ENCODE data around the gene TPST2. TPM values are rescaled to one million over a fixed set of nuclear protein-coding genes. Genes with fewer than 3 reads are reported as not detected.
"Not testable (repeated sequence)": the region's sequence is repeated elsewhere in the genome, so short reads cannot be mapped to it uniquely, and the experiment has no call there.

TPST2 gene
- total RNA-seq, 1 donor from 2014 or later = 30.0 TPM

- peaks cover 22% of the 10 kb centered on the region for H3K4me1 Mint-ChIP-seq
- intact Hi-C loops (cut with micrococcal nuclease) = no loop called here
- H3K36me3 Mint-ChIP-seq (ENCODE audit: low read depth) = no peaks in the 10 kb centered on the region
- H3K27me3 Mint-ChIP-seq = peaks cover 15% of the 10 kb centered on the region
- no peak for DNase-seq
- no peaks in the 10 kb centered on the region for H3K9me3 Mint-ChIP-seq
- no peak within 1 kb of the TSS for H3K4me3 Mint-ChIP-seq
- no peak within 1 kb of the TSS for H3K27ac Mint-ChIP-seq
Observed at GRCh38 chr22:26617271-26618199, 27.6 kb upstream of the TPST2 start, which contains the start of gene CRYBB1. Gene CRYBB1 (minus strand): TSS chr22:26618027. CDS start chr22:26616319, 1,708 bp downstream.

GRCh38 chr22:26616650-26617049, 26.7 kb upstream of the TPST2 start:
- DNase-seq = no peak
- Mint-ChIP-seq H3K27ac (no peak overlapping the region), H3K27me3 (peaks cover 12% of the 10 kb centered on the region), H3K4me1 (peaks cover 22% of the 10 kb centered on the region), H3K36me3 (ENCODE audit: low read depth) (no peaks in the 10 kb centered on the region), H3K4me3 (no peak overlapping the region), H3K9me3 (no peaks in the 10 kb centered on the region)
- intact Hi-C loops (cut with micrococcal nuclease) = no loop called here

GRCh38 chr22:26615830-26616435, 26.0 kb upstream of the TPST2 start:
- no peak overlapping the region for H3K27ac Mint-ChIP-seq
- H3K27me3 Mint-ChIP-seq = peaks cover 12% of the 10 kb centered on the region
- H3K4me3 Mint-ChIP-seq = no peak overlapping the region
- no peaks in the 10 kb centered on the region for H3K36me3 Mint-ChIP-seq (ENCODE audit: low read depth)
- DNase-seq = no peak
- H3K4me1 Mint-ChIP-seq = peaks cover 22% of the 10 kb centered on the region
- intact Hi-C loops (cut with micrococcal nuclease) = no loop called here
- no peaks in the 10 kb centered on the region for H3K9me3 Mint-ChIP-seq

- Mint-ChIP-seq H3K27me3 (peaks cover 12% of the 10 kb centered on the region), H3K4me1 (peaks cover 29% of the 10 kb centered on the region), H3K9me3 (no peaks in the 10 kb centered on the region), H3K36me3 (ENCODE audit: low read depth) (no peaks in the 10 kb centered on the region), H3K27ac (no peak overlapping the region), H3K4me3 (no peak overlapping the region)
- intact Hi-C loops (cut with micrococcal nuclease) = no loop called here
- DNase-seq = no peak
Observed at GRCh38 chr22:26615149-26615548, 25.2 kb upstream of the TPST2 start.

- no peak overlapping the region for H3K4me3 Mint-ChIP-seq
- no peaks in the 10 kb centered on the region for H3K36me3 Mint-ChIP-seq (ENCODE audit: low read depth)
- DNase-seq = no peak
- no peak overlapping the region for H3K27ac Mint-ChIP-seq
- intact Hi-C loops (cut with micrococcal nuclease) = no loop called here
- H3K9me3 Mint-ChIP-seq = peaks cover 3% of the 10 kb centered on the region
- peaks cover 14% of the 10 kb centered on the region for H3K27me3 Mint-ChIP-seq
- H3K4me1 Mint-ChIP-seq = peaks cover 35% of the 10 kb centered on the region
Observed at GRCh38 chr22:26614322-26614721, 24.4 kb upstream of the TPST2 start.

- H3K27me3 Mint-ChIP-seq = peaks cover 18% of the 10 kb centered on the region
- H3K4me3 Mint-ChIP-seq; H3K27ac Mint-ChIP-seq; H3K36me3 Mint-ChIP-seq (ENCODE audit: low read depth); DNase-seq; H3K9me3 Mint-ChIP-seq; intact Hi-C loops (cut with micrococcal nuclease): not testable (repeated sequence)
- peaks cover 37% of the 10 kb centered on the region for H3K4me1 Mint-ChIP-seq
Observed at GRCh38 chr22:26613753-26614152, 23.8 kb upstream of the TPST2 start.

- intact Hi-C loops (cut with micrococcal nuclease) = no loop called here
- Mint-ChIP-seq H3K27ac (no peak overlapping the region), H3K4me1 (peaks cover 35% of the 10 kb centered on the region), H3K27me3 (peaks cover 20% of the 10 kb centered on the region), H3K4me3 (no peak overlapping the region), H3K36me3 (ENCODE audit: low read depth) (no peaks in the 10 kb centered on the region), H3K9me3 (peaks cover 6% of the 10 kb centered on the region)
- no peak for DNase-seq
Observed at GRCh38 chr22:26612652-26613051, 22.7 kb upstream of the TPST2 start.

GRCh38 chr22:26610996-26611395, 21.1 kb upstream of the TPST2 start:
- Mint-ChIP-seq H3K36me3 (ENCODE audit: low read depth) (no peaks in the 10 kb centered on the region), H3K27ac (no peak overlapping the region), H3K4me1 (peaks cover 30% of the 10 kb centered on the region), H3K27me3 (peaks cover 20% of the 10 kb centered on the region), H3K9me3 (peaks cover 6% of the 10 kb centered on the region), H3K4me3 (no peak overlapping the region)
- intact Hi-C loops (cut with micrococcal nuclease) = loop anchor here (1.0 kb wide), 1 partner anchor 32 kb away; no protein-coding TSS in a partner anchor
- no peak for DNase-seq

GRCh38 chr22:26610072-26610958, 20.4 kb upstream of the TPST2 start:
- Mint-ChIP-seq H3K36me3 (ENCODE audit: low read depth) (no peaks in the 10 kb centered on the region), H3K4me3 (peak overlapping the region; percentile 33), H3K9me3 (peaks cover 6% of the 10 kb centered on the region), H3K4me1 (peaks cover 30% of the 10 kb centered on the region), H3K27ac (peak overlapping the region; percentile 80), H3K27me3 (peaks cover 20% of the 10 kb centered on the region)
- DNase-seq = peak; percentile 86
- intact Hi-C loops (cut with micrococcal nuclease) = loop anchor here (1.0 kb wide), 1 partner anchor 33 kb away; no protein-coding TSS in a partner anchor

GRCh38 chr22:26609287-26609686, 19.4 kb upstream of the TPST2 start:
- no peak overlapping the region for H3K4me3 Mint-ChIP-seq
- H3K27me3 Mint-ChIP-seq = peaks cover 19% of the 10 kb centered on the region
- H3K4me1 Mint-ChIP-seq = peaks cover 27% of the 10 kb centered on the region
- peaks cover 6% of the 10 kb centered on the region for H3K9me3 Mint-ChIP-seq
- H3K27ac Mint-ChIP-seq = peak overlapping the region; percentile 7
- no peak for DNase-seq
- H3K36me3 Mint-ChIP-seq (ENCODE audit: low read depth) = no peaks in the 10 kb centered on the region
- intact Hi-C loops (cut with micrococcal nuclease) = no loop called here

GRCh38 chr22:26608129-26608528, 18.2 kb upstream of the TPST2 start:
- intact Hi-C loops (cut with micrococcal nuclease) = no loop called here
- peaks cover 28% of the 10 kb centered on the region for H3K4me1 Mint-ChIP-seq
- H3K36me3 Mint-ChIP-seq (ENCODE audit: low read depth) = no peaks in the 10 kb centered on the region
- DNase-seq = no peak
- H3K27me3 Mint-ChIP-seq = peaks cover 15% of the 10 kb centered on the region
- H3K9me3 Mint-ChIP-seq = peaks cover 6% of the 10 kb centered on the region
- no peak overlapping the region for H3K4me3 Mint-ChIP-seq
- no peak overlapping the region for H3K27ac Mint-ChIP-seq

GRCh38 chr22:26606611-26607010, 16.7 kb upstream of the TPST2 start:
- Mint-ChIP-seq H3K9me3 (peaks cover 6% of the 10 kb centered on the region), H3K27ac (no peak overlapping the region), H3K4me3 (no peak overlapping the region), H3K27me3 (peaks cover 8% of the 10 kb centered on the region), H3K36me3 (ENCODE audit: low read depth) (no peaks in the 10 kb centered on the region), H3K4me1 (peaks cover 23% of the 10 kb centered on the region)
- no peak for DNase-seq
- intact Hi-C loops (cut with micrococcal nuclease) = no loop called here

- intact Hi-C loops (cut with micrococcal nuclease) = no loop called here
- DNase-seq = no peak
- Mint-ChIP-seq H3K4me1 (peaks cover 10% of the 10 kb centered on the region), H3K4me3 (no peak overlapping the region), H3K27me3 (peaks cover 6% of the 10 kb centered on the region), H3K36me3 (ENCODE audit: low read depth) (no peaks in the 10 kb centered on the region), H3K9me3 (peaks cover 4% of the 10 kb centered on the region), H3K27ac (no peak overlapping the region)
Observed at GRCh38 chr22:26604368-26604767, 14.4 kb upstream of the TPST2 start.

All from activated CD4-positive, alpha-beta T cell treated with anti-CD3 and anti-CD28 coated beads, Interleukin-2, amount 10 ng/mL, durations not matched to agents 24 days and 14 days (primary cell).